K562 (cell line): ENCODE data around the gene PTCD3. TPM values are rescaled to one million over a fixed set of nuclear protein-coding genes. Genes with fewer than 3 reads are reported as not detected.

Source experiments
- ATAC-seq: fragments of 200-7000 bp; cut with Tn5 transposase; 3 replicates; pipeline ENCODE4 v1.9.1; 2020; ENCODE audit warnings: moderate library complexity
- BruUV-seq: library from RNA; stranded (reverse); fragments of 400-500 nt; replicated peaks from 2 replicates; lab custom pipeline; 2021; lab: Mats Ljungman, UMichigan
- CTCF ChIA-PET: fragments of 300-600 bp; formaldehyde crosslinking; extraction: SDS; loops from one replicate; lab custom pipeline; 2021; ENCODE audit warnings: low intra/inter-chr PET ratio; lab: Yijun Ruan, JAX
- POLR2A ChIA-PET: fragments of 300-600, 350-650 bp; sonication (Branson Sonifier 250); formaldehyde crosslinking; extraction: SDS; loops from one replicate; lab custom pipeline; 2021; ENCODE audit warnings: antibody characterized with exemption, inconsistent platforms; lab: Yijun Ruan, JAX
- DNase-seq, 4 experiments: peaks; one replicate each; pipeline versions ENCODE4 v3.0.0 to v3.0.0-alpha.2; 2011 to 2018; ENCODE audit warnings: low spot score in 3 of 4, mixed read lengths in 3 of 4; ENCODE audit errors: extremely low read depth in 1 of 4
- FAIRE-seq: peaks from 2 replicates; lab custom pipeline; 2011; peaks lifted over from hg19 to GRCh38; lab: Jason Lieb, UNC
- H2AFZ ChIP-seq: 2 replicates; pipeline ENCODE4 v1.6.0; 2011; ENCODE audit warnings: low read depth, low read length, control low read depth, inconsistent platforms
- H3K27ac ChIP-seq: fragments of 200-600 bp; 3 replicates; pipeline ENCODE4 v1.8.0; 2011; ENCODE audit warnings: low read depth, mild to moderate bottlenecking, control low read depth, inconsistent platforms, low read length, moderate library complexity, mixed read lengths; ENCODE audit errors: extremely low read depth
- H3K27me3 ChIP-seq, 2 experiments: fragments of 300-600 bp in 1 of 2; 2 replicates in 1 of 2; 3 replicates in 1 of 2; pipeline versions ENCODE4 v1.6.0 to v1.8.0; 2011; ENCODE audit warnings: inconsistent platforms in 2 of 2, low read length in 2 of 2, mild to moderate bottlenecking in 1 of 2, mixed read lengths in 1 of 2, moderate library complexity in 1 of 2; ENCODE audit not compliant: control insufficient read depth in 2 of 2, insufficient read depth in 2 of 2
- H3K36me3 ChIP-seq: fragments of 300-600 bp; 3 replicates; pipeline ENCODE4 v1.8.0; 2011; ENCODE audit warnings: mild to moderate bottlenecking, low read length, inconsistent platforms; ENCODE audit not compliant: control insufficient read depth, insufficient read depth
- H3K4me1 ChIP-seq, 2 experiments: fragments of 200-600 bp in 1 of 2; replicated peaks in 1 of 2; 2 replicates in 1 of 2; 3 replicates in 1 of 2; pipeline versions ENCODE4 v1.5.1 to v1.8.0; 2011; ENCODE audit warnings: inconsistent platforms in 2 of 2, low read length in 2 of 2, mild to moderate bottlenecking in 1 of 2, mixed read lengths in 1 of 2, moderate library complexity in 1 of 2; ENCODE audit not compliant: control insufficient read depth in 2 of 2, insufficient read depth in 2 of 2
- H3K4me2 ChIP-seq: 2 replicates; pipeline ENCODE4 v1.6.1; 2011; ENCODE audit warnings: low read length, control low read depth, inconsistent platforms, mixed read lengths; ENCODE audit not compliant: insufficient read depth
- H3K4me3 ChIP-seq: fragments of 200-600 bp; sonication (generic), shearing (Covaris generic); 2 replicates; pipeline ENCODE4 v1.5.1; 2016; ENCODE audit warnings: control low read depth, inconsistent platforms
- H3K79me2 ChIP-seq: fragments of 200-600 bp; 3 replicates; pipeline ENCODE4 v1.8.0; 2011; ENCODE audit warnings: low read length, inconsistent platforms; ENCODE audit not compliant: control insufficient read depth, insufficient read depth
- H3K9ac ChIP-seq, 2 experiments: 2 replicates each; pipeline versions ENCODE4 v1.6.0 to v1.6.1; 2011; ENCODE audit warnings: low read depth in 2 of 2, low read length in 2 of 2, control low read depth in 1 of 2, inconsistent platforms in 1 of 2, mild to moderate bottlenecking in 1 of 2, mixed read lengths in 1 of 2; ENCODE audit not compliant: insufficient read depth in 1 of 2
- H3K9me1 ChIP-seq: one replicate; pipeline ENCODE4 v1.6.0; 2011; ENCODE audit warnings: inconsistent platforms, mild to moderate bottlenecking, low read length, moderate library complexity; ENCODE audit not compliant: control insufficient read depth, insufficient read depth
- H3K9me3 ChIP-seq: replicated peaks from 2 replicates; pipeline ENCODE4 v1.5.1; 2011; ENCODE audit warnings: low read depth, low read length, inconsistent platforms; ENCODE audit not compliant: control insufficient read depth, insufficient read depth
- H4K20me1 ChIP-seq: replicated peaks from 2 replicates; pipeline ENCODE4 v1.6.1; 2011; ENCODE audit warnings: low read length, inconsistent platforms, mixed read lengths; ENCODE audit not compliant: control insufficient read depth, insufficient read depth
- FOXK2 ChIP-seq, 2 experiments: fragments of 450-650 bp; IDR thresholded peaks in 1 of 2; conservative IDR thresholded peaks in 1 of 2; 2 replicates each; pipeline ENCODE4 v1.6.1; 2016; ENCODE audit warnings: low read depth in 2 of 2, mild to moderate bottlenecking in 1 of 2
- HSF4 ChIP-seq: fragments of 250-450 bp; sonication (Bioruptor Pico); IDR thresholded peaks from 2 replicates; pipeline ENCODE4 v2.1.2; 2022; ENCODE audit warnings: mild to moderate bottlenecking, moderate library complexity, borderline replicate concordance
- LEF1 ChIP-seq: fragments of 450-650 bp; IDR thresholded peaks from 2 replicates; pipeline ENCODE4 v1.6.1; 2016; ENCODE audit warnings: mild to moderate bottlenecking
- NR2C1 ChIP-seq, 2 experiments: fragments of 450-650 bp; IDR thresholded peaks; 2 replicates each; pipeline ENCODE4 v1.6.1; 2017; ENCODE audit warnings: mild to moderate bottlenecking in 2 of 2, antibody characterized with exemption in 1 of 2, inconsistent platforms in 1 of 2, missing compliant biosample characterization in 1 of 2, missing genetic modification characterization in 1 of 2
- RBM25 ChIP-seq: fragments of 200-400 bp; formaldehyde crosslinking; IDR thresholded peaks from 2 replicates; pipeline ENCODE4 v1.6.1; 2018; ENCODE audit warnings: low read length, low read depth, moderate library complexity; ENCODE audit not compliant: severe bottlenecking
- SMAD2 ChIP-seq: fragments of 150-350 bp; IDR thresholded peaks from 2 replicates; pipeline ENCODE4 v1.6.1; 2014; ENCODE audit warnings: low read depth, mild to moderate bottlenecking, low read length
- ZFP36 ChIP-seq: fragments of 150-350 bp; IDR thresholded peaks from 2 replicates; pipeline ENCODE4 v1.6.1; 2018; ENCODE audit warnings: low read length, low read depth; ENCODE audit not compliant: partially characterized antibody
- ZNF354B ChIP-seq: fragments of 250-450 bp; sonication (Bioruptor Pico); IDR thresholded peaks from 2 replicates; pipeline ENCODE4 v1.4.0; 2020
- WGBS: fragments of 100-300 bp; shearing (Covaris generic); methylation state at CpG from one replicate; pipeline ENCODE4 v1.1.6; 2016; ENCODE audit warnings: low coverage, mixed read lengths; ENCODE audit not compliant: insufficient coverage; ENCODE audit errors: missing lambda C conversion rate; 5-methylcytosine and 5-hydroxymethylcytosine counted together
- in situ Hi-C: fragments of 300-500 bp; cut with MboI; formaldehyde crosslinking; loops from 4 replicates; pipeline ENCODE4 v1.15.0; 2018; ENCODE audit warnings: inconsistent platforms, mixed read lengths
- intact Hi-C: fragments of 100-400 bp; cut with micrococcal nuclease; formaldehyde crosslinking; loops from 2 replicates; pipeline ENCODE4 v1.14.2; 2022
- polyA plus RNA-seq, 8 experiments: library from polyadenylated mRNA; depleted of rRNA in 4 of 8; stranded (reverse) in 5 of 8; unstranded in 3 of 8; fragments of >200 nt; fragmentation: Nextera tagmentation in 2 of 8; fragmentation: Illumina TruSeq in 1 of 8; extraction: Ambion mirVana in 2 of 8; extraction: Trizol in 1 of 8; gene quantifications; 2 replicates each; pipeline versions ENCODE4 v1.2.1 to v1.2.3, GENCODE V29; 2011 to 2014; ENCODE audit warnings: inconsistent platforms in 1 of 8, missing spikeins in 1 of 8
- total RNA-seq, 7 experiments: library from RNA; depleted of rRNA in 6 of 7; stranded (reverse); fragments of >200 nt in 6 of 7; fragmentation: Illumina TruSeq in 2 of 7; extraction: Trizol in 2 of 7; gene quantifications; 2 replicates each; pipeline versions ENCODE4 v1.2.1 to v1.2.3, GENCODE V29; 2011 to 2021; ENCODE audit warnings: low replicate concordance in 1 of 7
- TF ChIP-seq, protein P1 (sequence below): fragments of 450-650 bp; IDR thresholded peaks from 2 replicates; pipeline ENCODE4 v1.6.1; 2016; ENCODE audit warnings: borderline replicate concordance
- TF ChIP-seq, protein P2 (sequence below), 2 experiments: fragments of 450-650 bp; conservative IDR thresholded peaks; 2 replicates each; pipeline ENCODE4 v1.6.1; 2017; ENCODE audit warnings: mild to moderate bottlenecking in 2 of 2, moderate library complexity in 2 of 2
- TF ChIP-seq, protein P3 (sequence below), 3 experiments: fragments of 200-800 bp in 1 of 3; fragments of 250-450 bp in 1 of 3; fragments of 450-650 bp in 1 of 3; sonication (Bioruptor Pico) in 1 of 3; sonication (Bioruptor generic) in 1 of 3; formaldehyde crosslinking in 1 of 3; IDR thresholded peaks; 2 replicates each; pipeline versions ENCODE4 v1.6.1 to v1.8.0; 2016 to 2022; ENCODE audit warnings: mild to moderate bottlenecking in 2 of 3, missing genetic modification characterization in 2 of 3, missing compliant biosample characterization in 1 of 3, moderate library complexity in 1 of 3
- TF ChIP-seq, protein P4 (sequence below): fragments of 250-450 bp; sonication (Bioruptor Pico); IDR thresholded peaks from 2 replicates; pipeline ENCODE4 v1.9.0; 2021; ENCODE audit warnings: mild to moderate bottlenecking, inconsistent platforms

PTCD3 gene
- total and polyA plus RNA-seq, 9 of the 15 experiments (the other 6 are each of a cell fraction or from before 2014, with no cell fraction given) = 65.2 to 241 (median 172) TPM

DNA sequence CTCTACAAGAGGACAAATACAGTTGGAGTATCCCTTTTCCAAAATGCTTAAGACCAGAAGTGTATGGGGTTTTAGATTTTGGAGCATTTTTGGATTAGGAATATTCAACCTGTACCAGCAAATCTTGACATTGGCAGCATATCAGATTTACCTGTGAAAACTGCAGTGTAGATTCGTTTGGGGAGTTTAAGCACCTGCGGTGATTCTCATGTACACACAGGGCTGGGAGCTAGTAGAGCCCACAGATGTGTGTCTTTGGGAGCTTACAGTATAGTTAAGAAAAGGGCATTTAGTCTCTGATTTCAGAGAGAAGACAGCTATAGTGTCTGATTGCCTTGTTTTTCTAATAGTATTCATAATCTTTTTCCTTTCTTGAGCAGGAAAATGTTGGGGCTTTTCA is 30.1 kb downstream of the PTCD3 start:
- Histone ChIP-seq H2AFZ (no peak overlapping the region), H3K9me1 (no peaks in the 10 kb centered on the region), H3K27me3 (no peaks in the 10 kb centered on the region), H3K27ac (no peak overlapping the region), H4K20me1 (no peaks in the 10 kb centered on the region), H3K79me2 (no peaks in the 10 kb centered on the region), H3K4me3 (no peak overlapping the region), H3K9me3 (no peaks in the 10 kb centered on the region), H3K36me3 (peaks cover 98% of the 10 kb centered on the region), H3K4me1 (no peaks in the 10 kb centered on the region), H3K4me2 (no peak overlapping the region), H3K9ac (no peak overlapping the region)
- ATAC-seq (no peak), FAIRE-seq (no peak), DNase-seq (no peak)
- BruUV-seq = no TSS peak
- in situ Hi-C loops = no loop called here
- TF ChIP-seq, protein P1, sequence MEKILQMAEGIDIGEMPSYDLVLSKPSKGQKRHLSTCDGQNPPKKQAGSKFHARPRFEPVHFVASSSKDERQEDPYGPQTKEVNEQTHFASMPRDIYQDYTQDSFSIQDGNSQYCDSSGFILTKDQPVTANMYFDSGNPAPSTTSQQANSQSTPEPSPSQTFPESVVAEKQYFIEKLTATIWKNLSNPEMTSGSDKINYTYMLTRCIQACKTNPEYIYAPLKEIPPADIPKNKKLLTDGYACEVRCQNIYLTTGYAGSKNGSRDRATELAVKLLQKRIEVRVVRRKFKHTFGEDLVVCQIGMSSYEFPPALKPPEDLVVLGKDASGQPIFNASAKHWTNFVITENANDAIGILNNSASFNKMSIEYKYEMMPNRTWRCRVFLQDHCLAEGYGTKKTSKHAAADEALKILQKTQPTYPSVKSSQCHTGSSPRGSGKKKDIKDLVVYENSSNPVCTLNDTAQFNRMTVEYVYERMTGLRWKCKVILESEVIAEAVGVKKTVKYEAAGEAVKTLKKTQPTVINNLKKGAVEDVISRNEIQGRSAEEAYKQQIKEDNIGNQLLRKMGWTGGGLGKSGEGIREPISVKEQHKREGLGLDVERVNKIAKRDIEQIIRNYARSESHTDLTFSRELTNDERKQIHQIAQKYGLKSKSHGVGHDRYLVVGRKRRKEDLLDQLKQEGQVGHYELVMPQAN = no peak
- no peak for TF ChIP-seq LEF1
- TF ChIP-seq ZFP36 = no peak
- TF ChIP-seq RBM25 = no peak
- TF ChIP-seq, protein P2, sequence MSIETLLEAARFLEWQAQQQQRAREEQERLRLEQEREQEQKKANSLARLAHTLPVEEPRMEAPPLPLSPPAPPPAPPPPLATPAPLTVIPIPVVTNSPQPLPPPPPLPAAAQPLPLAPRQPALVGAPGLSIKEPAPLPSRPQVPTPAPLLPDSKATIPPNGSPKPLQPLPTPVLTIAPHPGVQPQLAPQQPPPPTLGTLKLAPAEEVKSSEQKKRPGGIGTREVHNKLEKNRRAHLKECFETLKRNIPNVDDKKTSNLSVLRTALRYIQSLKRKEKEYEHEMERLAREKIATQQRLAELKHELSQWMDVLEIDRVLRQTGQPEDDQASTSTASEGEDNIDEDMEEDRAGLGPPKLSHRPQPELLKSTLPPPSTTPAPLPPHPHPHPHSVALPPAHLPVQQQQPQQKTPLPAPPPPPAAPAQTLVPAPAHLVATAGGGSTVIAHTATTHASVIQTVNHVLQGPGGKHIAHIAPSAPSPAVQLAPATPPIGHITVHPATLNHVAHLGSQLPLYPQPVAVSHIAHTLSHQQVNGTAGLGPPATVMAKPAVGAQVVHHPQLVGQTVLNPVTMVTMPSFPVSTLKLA (conservative IDR thresholded peaks at IDR 0.05) = no peak
- no peak for TF ChIP-seq SMAD2
- TF ChIP-seq, protein P3, sequence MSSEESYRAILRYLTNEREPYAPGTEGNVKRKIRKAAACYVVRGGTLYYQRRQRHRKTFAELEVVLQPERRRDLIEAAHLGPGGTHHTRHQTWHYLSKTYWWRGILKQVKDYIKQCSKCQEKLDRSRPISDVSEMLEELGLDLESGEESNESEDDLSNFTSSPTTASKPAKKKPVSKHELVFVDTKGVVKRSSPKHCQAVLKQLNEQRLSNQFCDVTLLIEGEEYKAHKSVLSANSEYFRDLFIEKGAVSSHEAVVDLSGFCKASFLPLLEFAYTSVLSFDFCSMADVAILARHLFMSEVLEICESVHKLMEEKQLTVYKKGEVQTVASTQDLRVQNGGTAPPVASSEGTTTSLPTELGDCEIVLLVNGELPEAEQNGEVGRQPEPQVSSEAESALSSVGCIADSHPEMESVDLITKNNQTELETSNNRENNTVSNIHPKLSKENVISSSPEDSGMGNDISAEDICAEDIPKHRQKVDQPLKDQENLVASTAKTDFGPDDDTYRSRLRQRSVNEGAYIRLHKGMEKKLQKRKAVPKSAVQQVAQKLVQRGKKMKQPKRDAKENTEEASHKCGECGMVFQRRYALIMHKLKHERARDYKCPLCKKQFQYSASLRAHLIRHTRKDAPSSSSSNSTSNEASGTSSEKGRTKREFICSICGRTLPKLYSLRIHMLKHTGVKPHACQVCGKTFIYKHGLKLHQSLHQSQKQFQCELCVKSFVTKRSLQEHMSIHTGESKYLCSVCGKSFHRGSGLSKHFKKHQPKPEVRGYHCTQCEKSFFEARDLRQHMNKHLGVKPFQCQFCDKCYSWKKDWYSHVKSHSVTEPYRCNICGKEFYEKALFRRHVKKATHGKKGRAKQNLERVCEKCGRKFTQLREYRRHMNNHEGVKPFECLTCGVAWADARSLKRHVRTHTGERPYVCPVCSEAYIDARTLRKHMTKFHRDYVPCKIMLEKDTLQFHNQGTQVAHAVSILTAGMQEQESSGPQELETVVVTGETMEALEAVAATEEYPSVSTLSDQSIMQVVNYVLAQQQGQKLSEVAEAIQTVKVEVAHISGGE (CRISPR knock-in tag; IDR thresholded peaks at IDR 0.05) = no peak
- no peak for TF ChIP-seq NR2C1 (IDR thresholded peaks at IDR 0.05)
- no peak for TF ChIP-seq NR2C1 (tag; IDR thresholded peaks at IDR 0.05)
- TF ChIP-seq, protein P4, sequence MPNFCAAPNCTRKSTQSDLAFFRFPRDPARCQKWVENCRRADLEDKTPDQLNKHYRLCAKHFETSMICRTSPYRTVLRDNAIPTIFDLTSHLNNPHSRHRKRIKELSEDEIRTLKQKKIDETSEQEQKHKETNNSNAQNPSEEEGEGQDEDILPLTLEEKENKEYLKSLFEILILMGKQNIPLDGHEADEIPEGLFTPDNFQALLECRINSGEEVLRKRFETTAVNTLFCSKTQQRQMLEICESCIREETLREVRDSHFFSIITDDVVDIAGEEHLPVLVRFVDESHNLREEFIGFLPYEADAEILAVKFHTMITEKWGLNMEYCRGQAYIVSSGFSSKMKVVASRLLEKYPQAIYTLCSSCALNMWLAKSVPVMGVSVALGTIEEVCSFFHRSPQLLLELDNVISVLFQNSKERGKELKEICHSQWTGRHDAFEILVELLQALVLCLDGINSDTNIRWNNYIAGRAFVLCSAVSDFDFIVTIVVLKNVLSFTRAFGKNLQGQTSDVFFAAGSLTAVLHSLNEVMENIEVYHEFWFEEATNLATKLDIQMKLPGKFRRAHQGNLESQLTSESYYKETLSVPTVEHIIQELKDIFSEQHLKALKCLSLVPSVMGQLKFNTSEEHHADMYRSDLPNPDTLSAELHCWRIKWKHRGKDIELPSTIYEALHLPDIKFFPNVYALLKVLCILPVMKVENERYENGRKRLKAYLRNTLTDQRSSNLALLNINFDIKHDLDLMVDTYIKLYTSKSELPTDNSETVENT (CRISPR knock-in tag) = no peak
- no peak for TF ChIP-seq FOXK2 (conservative IDR thresholded peaks at IDR 0.05 in 1 of 2, IDR thresholded peaks at IDR 0.05 in 1 of 2; ENCODE audit: low read depth in 2 of 2)
- TF ChIP-seq HSF4 = no peak
- no peak for TF ChIP-seq ZNF354B (CRISPR knock-in tag)
- POLR2A ChIA-PET = interaction anchor here (0.6 to 1.2 kb wide), 4 partner anchors 21 to 383 kb away, joined by 3 to 4 read pairs (median 3); no protein-coding TSS in a partner anchor
- WGBS = 93% methylated on average over 2 of the region's 2 CpGs
- CTCF ChIA-PET = no interaction called here
- intact Hi-C loops = no loop called here
